Measurements from ENCODE around the gene MED19. TPM values are rescaled to one million over a fixed set of nuclear protein-coding genes. Genes with fewer than 3 reads are reported as not detected.

MED19 gene
- total RNA-seq, 1 donor from 2014 or later: 17.9 TPM

GRCh38 chr11:57667117-57667735 is 44.8 kb downstream of the MED19 start:
- TF ChIP-seq CTCF (conservative IDR thresholded peaks at IDR 0.05): peak; percentile 6
- peak; percentile 92 for DNase-seq (ENCODE audit: extremely low spot score, unreplicated experiment)
- H3K4me1 Mint-ChIP-seq (ENCODE audit: unreplicated experiment): peaks cover 11% of the 10 kb centered on the region
- H3K36me3 Mint-ChIP-seq: peaks cover 4% of the 10 kb centered on the region
- H3K9me3 Mint-ChIP-seq: no peaks in the 10 kb centered on the region
- H3K27me3 Mint-ChIP-seq: no peaks in the 10 kb centered on the region
- peak overlapping the region; percentile 100 for H3K27ac Mint-ChIP-seq
- peak overlapping the region; percentile 96 for H3K4me3 Mint-ChIP-seq

GRCh38 chr11:57663975-57664374 is 48.0 kb downstream of the MED19 start:
- H3K36me3 Mint-ChIP-seq: peaks cover 3% of the 10 kb centered on the region
- DNase-seq (ENCODE audit: extremely low spot score, unreplicated experiment): no peak
- no peaks in the 10 kb centered on the region for H3K9me3 Mint-ChIP-seq
- peak overlapping the region; percentile 37 for H3K4me3 Mint-ChIP-seq
- no peak overlapping the region for H3K27ac Mint-ChIP-seq
- TF ChIP-seq CTCF (conservative IDR thresholded peaks at IDR 0.05): no peak
- no peaks in the 10 kb centered on the region for H3K27me3 Mint-ChIP-seq
- H3K4me1 Mint-ChIP-seq (ENCODE audit: unreplicated experiment): peaks cover 5% of the 10 kb centered on the region

- no peaks in the 10 kb centered on the region for H3K27me3 Mint-ChIP-seq
- H3K9me3 Mint-ChIP-seq: no peaks in the 10 kb centered on the region
- H3K36me3 Mint-ChIP-seq: peaks cover 3% of the 10 kb centered on the region
- peak overlapping the region; percentile 18 for H3K4me3 Mint-ChIP-seq
- peak; percentile 33 for TF ChIP-seq CTCF (conservative IDR thresholded peaks at IDR 0.05)
- DNase-seq (ENCODE audit: extremely low spot score, unreplicated experiment): no peak
- H3K27ac Mint-ChIP-seq: no peak overlapping the region
- H3K4me1 Mint-ChIP-seq (ENCODE audit: unreplicated experiment): peaks cover 10% of the 10 kb centered on the region
Observed at GRCh38 chr11:57662893-57663292, 49.1 kb downstream of the MED19 start.

- no peak for DNase-seq (ENCODE audit: extremely low spot score, unreplicated experiment)
- H3K4me3 Mint-ChIP-seq: no peak overlapping the region
- no peaks in the 10 kb centered on the region for H3K27me3 Mint-ChIP-seq
- H3K9me3 Mint-ChIP-seq: no peaks in the 10 kb centered on the region
- H3K4me1 Mint-ChIP-seq (ENCODE audit: unreplicated experiment): peaks cover 23% of the 10 kb centered on the region
- no peak for TF ChIP-seq CTCF (conservative IDR thresholded peaks at IDR 0.05)
- no peak overlapping the region for H3K27ac Mint-ChIP-seq
- H3K36me3 Mint-ChIP-seq: peaks cover 6% of the 10 kb centered on the region
Observed at GRCh38 chr11:57659669-57660068, 52.3 kb downstream of the MED19 start.

GRCh38 chr11:57658023-57658361 is 54.0 kb downstream of the MED19 start:
- H3K4me3 Mint-ChIP-seq: peak overlapping the region; percentile 99
- H3K27ac Mint-ChIP-seq: peak overlapping the region; percentile 92
- H3K9me3 Mint-ChIP-seq: no peaks in the 10 kb centered on the region

More at GRCh38 chr11:57658023-57658361, 54.0 kb downstream of the MED19 start:
- TF ChIP-seq CTCF (conservative IDR thresholded peaks at IDR 0.05): no peak
- H3K36me3 Mint-ChIP-seq: peaks cover 6% of the 10 kb centered on the region
- peaks cover 3% of the 10 kb centered on the region for H3K27me3 Mint-ChIP-seq
- no peak for DNase-seq (ENCODE audit: extremely low spot score, unreplicated experiment)
- peaks cover 23% of the 10 kb centered on the region for H3K4me1 Mint-ChIP-seq (ENCODE audit: unreplicated experiment)

All from type B pancreatic cell (in vitro differentiated cells).